ENCODE data around the gene CHEK1. TPM values are rescaled to one million over a fixed set of nuclear protein-coding genes. Genes with fewer than 3 reads are reported as not detected.

CHEK1 gene
- total RNA-seq, 1 donor from 2014 or later = 23.1 TPM

GRCh38 chr11:125585487-125585886, 39.5 kb upstream of the CHEK1 start:
- H3K27me3 Mint-ChIP-seq (ENCODE audit: unreplicated experiment) = no peaks in the 10 kb centered on the region
- no peak overlapping the region for H3K4me3 Mint-ChIP-seq (ENCODE audit: unreplicated experiment)
- H3K9me3 Mint-ChIP-seq (ENCODE audit: unreplicated experiment) = no peaks in the 10 kb centered on the region
- peaks cover 2% of the 10 kb centered on the region for H3K4me1 Mint-ChIP-seq (ENCODE audit: low read depth, unreplicated experiment)
- H3K27ac Mint-ChIP-seq (ENCODE audit: unreplicated experiment) = no peak overlapping the region
- H3K36me3 Mint-ChIP-seq (ENCODE audit: unreplicated experiment) = no peaks in the 10 kb centered on the region
- TF ChIP-seq CTCF (IDR thresholded peaks at IDR 0.05; ENCODE audit: partially characterized antibody, unreplicated experiment) = no peak
- DNase-seq = no peak

- peaks cover 3% of the 10 kb centered on the region for H3K9me3 Mint-ChIP-seq (ENCODE audit: unreplicated experiment)
- no peak for DNase-seq
- no peak for TF ChIP-seq CTCF (IDR thresholded peaks at IDR 0.05; ENCODE audit: partially characterized antibody, unreplicated experiment)
Measured at GRCh38 chr11:125586623-125587022, 38.3 kb upstream of the CHEK1 start.

GRCh38 chr11:125587480-125587879, 37.5 kb upstream of the CHEK1 start:
- H3K27ac Mint-ChIP-seq (ENCODE audit: unreplicated experiment) = no peak overlapping the region
- no peaks in the 10 kb centered on the region for H3K36me3 Mint-ChIP-seq (ENCODE audit: unreplicated experiment)
- peaks cover 8% of the 10 kb centered on the region for H3K9me3 Mint-ChIP-seq (ENCODE audit: unreplicated experiment)
- peaks cover 4% of the 10 kb centered on the region for H3K4me1 Mint-ChIP-seq (ENCODE audit: low read depth, unreplicated experiment)
- no peak for DNase-seq
- no peaks in the 10 kb centered on the region for H3K27me3 Mint-ChIP-seq (ENCODE audit: unreplicated experiment)
- no peak for TF ChIP-seq CTCF (IDR thresholded peaks at IDR 0.05; ENCODE audit: partially characterized antibody, unreplicated experiment)
- H3K4me3 Mint-ChIP-seq (ENCODE audit: unreplicated experiment) = no peak overlapping the region

More at GRCh38 chr11:125586623-125587022, 38.3 kb upstream of the CHEK1 start:
- H3K4me3 Mint-ChIP-seq (ENCODE audit: unreplicated experiment) = no peak overlapping the region
- H3K4me1 Mint-ChIP-seq (ENCODE audit: low read depth, unreplicated experiment) = peaks cover 4% of the 10 kb centered on the region
- H3K27ac Mint-ChIP-seq (ENCODE audit: unreplicated experiment) = no peak overlapping the region
- H3K36me3 Mint-ChIP-seq (ENCODE audit: unreplicated experiment) = no peaks in the 10 kb centered on the region
- H3K27me3 Mint-ChIP-seq (ENCODE audit: unreplicated experiment) = no peaks in the 10 kb centered on the region

- Mint-ChIP-seq H3K4me1 (ENCODE audit: low read depth, unreplicated experiment) (peaks cover 7% of the 10 kb centered on the region), H3K27ac (ENCODE audit: unreplicated experiment) (no peak overlapping the region)
Measured at GRCh38 chr11:125588505-125588904, 36.5 kb upstream of the CHEK1 start.

More at GRCh38 chr11:125588505-125588904, 36.5 kb upstream of the CHEK1 start:
- TF ChIP-seq CTCF (IDR thresholded peaks at IDR 0.05; ENCODE audit: partially characterized antibody, unreplicated experiment) = no peak
- no peaks in the 10 kb centered on the region for H3K27me3 Mint-ChIP-seq (ENCODE audit: unreplicated experiment)
- H3K36me3 Mint-ChIP-seq (ENCODE audit: unreplicated experiment) = no peaks in the 10 kb centered on the region
- H3K4me3 Mint-ChIP-seq (ENCODE audit: unreplicated experiment) = no peak overlapping the region
- peaks cover 8% of the 10 kb centered on the region for H3K9me3 Mint-ChIP-seq (ENCODE audit: unreplicated experiment)
- no peak for DNase-seq
